ENCODE results near the gene CDK14.

The CDK14 gene

GRCh38 chr7:90955641-90956207 is 359.6 kb downstream of the CDK14 start:
- H3K36me3 ChIP-seq (ENCODE audit: insufficient read depth, low read length), result no peaks in the 10 kb centered on the region
- peaks cover 26% of the 10 kb centered on the region for H3K4me1 ChIP-seq (ENCODE audit: insufficient read depth, low read length)
- no peak overlapping the region for H3K4me3 ChIP-seq (ENCODE audit: low read length)
- H3K9me3 ChIP-seq (ENCODE audit: low read length), result no peaks in the 10 kb centered on the region
- no peaks in the 10 kb centered on the region for H3K27me3 ChIP-seq (ENCODE audit: insufficient read depth, low read length)
- H2AFZ ChIP-seq (ENCODE audit: low read depth, low read length), result no peak overlapping the region

GRCh38 chr7:90957883-90958282 is 361.8 kb downstream of the CDK14 start:
- Histone ChIP-seq H3K36me3 (ENCODE audit: insufficient read depth, low read length) (no peaks in the 10 kb centered on the region), H3K4me1 (ENCODE audit: insufficient read depth, low read length) (peaks cover 10% of the 10 kb centered on the region), H2AFZ (ENCODE audit: low read depth, low read length) (no peak overlapping the region), H3K4me3 (ENCODE audit: low read length) (no peak overlapping the region), H3K27me3 (ENCODE audit: insufficient read depth, low read length) (no peaks in the 10 kb centered on the region), H3K9me3 (ENCODE audit: low read length) (no peaks in the 10 kb centered on the region)

- Histone ChIP-seq H3K36me3 (ENCODE audit: insufficient read depth, low read length) (no peaks in the 10 kb centered on the region), H2AFZ (ENCODE audit: low read depth, low read length) (no peak overlapping the region), H3K4me3 (ENCODE audit: low read length) (no peak overlapping the region), H3K27me3 (ENCODE audit: insufficient read depth, low read length) (no peaks in the 10 kb centered on the region), H3K9me3 (ENCODE audit: low read length) (no peaks in the 10 kb centered on the region), H3K4me1 (ENCODE audit: insufficient read depth, low read length) (peaks cover 2% of the 10 kb centered on the region)
These were observed 362.5 kb downstream of the CDK14 start for GRCh38 chr7:90958647-90959046.

GRCh38 chr7:90961037-90961725 is 365.1 kb downstream of the CDK14 start:
- no peaks in the 10 kb centered on the region for H3K36me3 ChIP-seq (ENCODE audit: insufficient read depth, low read length)
- no peaks in the 10 kb centered on the region for H3K27me3 ChIP-seq (ENCODE audit: insufficient read depth, low read length)
- no peak overlapping the region for H2AFZ ChIP-seq (ENCODE audit: low read depth, low read length)
- H3K9me3 ChIP-seq (ENCODE audit: low read length), result no peaks in the 10 kb centered on the region
- H3K4me1 ChIP-seq (ENCODE audit: insufficient read depth, low read length), result peaks cover 1% of the 10 kb centered on the region
- no peak overlapping the region for H3K4me3 ChIP-seq (ENCODE audit: low read length)

- Histone ChIP-seq H3K27me3 (ENCODE audit: insufficient read depth, low read length) (no peaks in the 10 kb centered on the region), H3K9me3 (ENCODE audit: low read length) (no peaks in the 10 kb centered on the region), H3K4me1 (ENCODE audit: insufficient read depth, low read length) (peaks cover 6% of the 10 kb centered on the region), H3K36me3 (ENCODE audit: insufficient read depth, low read length) (no peaks in the 10 kb centered on the region), H3K4me3 (ENCODE audit: low read length) (no peak overlapping the region), H2AFZ (ENCODE audit: low read depth, low read length) (no peak overlapping the region)
These were observed 369.1 kb downstream of the CDK14 start for GRCh38 chr7:90965211-90965610.

- Histone ChIP-seq H3K36me3 (ENCODE audit: insufficient read depth, low read length) (no peaks in the 10 kb centered on the region), H3K9me3 (ENCODE audit: low read length) (no peaks in the 10 kb centered on the region), H3K27me3 (ENCODE audit: insufficient read depth, low read length) (no peaks in the 10 kb centered on the region), H2AFZ (ENCODE audit: low read depth, low read length) (no peak overlapping the region), H3K4me3 (ENCODE audit: low read length) (no peak overlapping the region), H3K4me1 (ENCODE audit: insufficient read depth, low read length) (peaks cover 6% of the 10 kb centered on the region)
These were observed 370.2 kb downstream of the CDK14 start for GRCh38 chr7:90966346-90966745.

GRCh38 chr7:90968871-90969270 is 372.8 kb downstream of the CDK14 start:
- Histone ChIP-seq H3K9me3 (ENCODE audit: low read length) (no peaks in the 10 kb centered on the region), H3K27me3 (ENCODE audit: insufficient read depth, low read length) (no peaks in the 10 kb centered on the region), H3K36me3 (ENCODE audit: insufficient read depth, low read length) (no peaks in the 10 kb centered on the region), H3K4me3 (ENCODE audit: low read length) (no peak overlapping the region), H2AFZ (ENCODE audit: low read depth, low read length) (no peak overlapping the region), H3K4me1 (ENCODE audit: insufficient read depth, low read length) (peaks cover 6% of the 10 kb centered on the region)

- no peaks in the 10 kb centered on the region for H3K4me1 ChIP-seq (ENCODE audit: insufficient read depth, low read length)
- H2AFZ ChIP-seq (ENCODE audit: low read depth, low read length), result no peak overlapping the region
- no peak overlapping the region for H3K4me3 ChIP-seq (ENCODE audit: low read length)
- H3K36me3 ChIP-seq (ENCODE audit: insufficient read depth, low read length), result no peaks in the 10 kb centered on the region
- H3K9me3 ChIP-seq (ENCODE audit: low read length), result peaks cover 13% of the 10 kb centered on the region
- H3K27me3 ChIP-seq (ENCODE audit: insufficient read depth, low read length), result no peaks in the 10 kb centered on the region
These were observed 376.9 kb downstream of the CDK14 start for GRCh38 chr7:90972906-90973550.

GRCh38 chr7:90977056-90977455 is 380.9 kb downstream of the CDK14 start:
- Histone ChIP-seq H2AFZ (ENCODE audit: low read depth, low read length) (no peak overlapping the region), H3K27me3 (ENCODE audit: insufficient read depth, low read length) (no peaks in the 10 kb centered on the region), H3K4me1 (ENCODE audit: insufficient read depth, low read length) (no peaks in the 10 kb centered on the region), H3K4me3 (ENCODE audit: low read length) (no peak overlapping the region), H3K9me3 (ENCODE audit: low read length) (peaks cover 17% of the 10 kb centered on the region), H3K36me3 (ENCODE audit: insufficient read depth, low read length) (no peaks in the 10 kb centered on the region)

- H3K9me3 ChIP-seq (ENCODE audit: low read length), result peaks cover 21% of the 10 kb centered on the region
- H3K36me3 ChIP-seq (ENCODE audit: insufficient read depth, low read length), result peaks cover 5% of the 10 kb centered on the region
- no peaks in the 10 kb centered on the region for H3K4me1 ChIP-seq (ENCODE audit: insufficient read depth, low read length)
- no peaks in the 10 kb centered on the region for H3K27me3 ChIP-seq (ENCODE audit: insufficient read depth, low read length)
- H3K4me3 ChIP-seq (ENCODE audit: low read length), result no peak overlapping the region
- no peak overlapping the region for H2AFZ ChIP-seq (ENCODE audit: low read depth, low read length)
These were observed 384.4 kb downstream of the CDK14 start for GRCh38 chr7:90980545-90980944.

- no peak overlapping the region for H3K4me3 ChIP-seq (ENCODE audit: low read length)
- no peaks in the 10 kb centered on the region for H3K4me1 ChIP-seq (ENCODE audit: insufficient read depth, low read length)
- H3K36me3 ChIP-seq (ENCODE audit: insufficient read depth, low read length), result peaks cover 5% of the 10 kb centered on the region
- H2AFZ ChIP-seq (ENCODE audit: low read depth, low read length), result no peak overlapping the region
- H3K27me3 ChIP-seq (ENCODE audit: insufficient read depth, low read length), result no peaks in the 10 kb centered on the region
- peaks cover 14% of the 10 kb centered on the region for H3K9me3 ChIP-seq (ENCODE audit: low read length)
These were observed 386.1 kb downstream of the CDK14 start for GRCh38 chr7:90982228-90982627.

GRCh38 chr7:90984692-90985091 is 388.6 kb downstream of the CDK14 start:
- Histone ChIP-seq H3K4me1 (ENCODE audit: insufficient read depth, low read length) (no peaks in the 10 kb centered on the region), H3K9me3 (ENCODE audit: low read length) (peaks cover 8% of the 10 kb centered on the region), H2AFZ (ENCODE audit: low read depth, low read length) (no peak overlapping the region), H3K4me3 (ENCODE audit: low read length) (no peak overlapping the region), H3K36me3 (ENCODE audit: insufficient read depth, low read length) (peaks cover 5% of the 10 kb centered on the region), H3K27me3 (ENCODE audit: insufficient read depth, low read length) (no peaks in the 10 kb centered on the region)

GRCh38 chr7:90988516-90988915 is 392.4 kb downstream of the CDK14 start:
- H3K4me1 ChIP-seq (ENCODE audit: insufficient read depth, low read length), result no peaks in the 10 kb centered on the region
- peaks cover 5% of the 10 kb centered on the region for H3K36me3 ChIP-seq (ENCODE audit: insufficient read depth, low read length)
- H2AFZ ChIP-seq (ENCODE audit: low read depth, low read length), result no peak overlapping the region
- no peak overlapping the region for H3K4me3 ChIP-seq (ENCODE audit: low read length)
- H3K9me3 ChIP-seq (ENCODE audit: low read length), result peaks cover 2% of the 10 kb centered on the region
- H3K27me3 ChIP-seq (ENCODE audit: insufficient read depth, low read length), result no peaks in the 10 kb centered on the region

Data from neuron (in vitro differentiated cells).